ENCODE measurements around the gene KCNMA1. TPM values are rescaled to one million over a fixed set of nuclear protein-coding genes. Genes with fewer than 3 reads are reported as not detected.

The KCNMA1 gene
- total RNA-seq, 1 donor from 2014 or later: 0.51 TPM

GRCh38 chr10:77229704-77230103, 407.9 kb downstream of the KCNMA1 start:
- DNase-seq (ENCODE audit: low read depth in 2 of 2): no peak

- DNase-seq (ENCODE audit: low read depth in 2 of 2): no peak
These were observed 409.0 kb downstream of the KCNMA1 start for GRCh38 chr10:77228559-77228958.

DNA sequence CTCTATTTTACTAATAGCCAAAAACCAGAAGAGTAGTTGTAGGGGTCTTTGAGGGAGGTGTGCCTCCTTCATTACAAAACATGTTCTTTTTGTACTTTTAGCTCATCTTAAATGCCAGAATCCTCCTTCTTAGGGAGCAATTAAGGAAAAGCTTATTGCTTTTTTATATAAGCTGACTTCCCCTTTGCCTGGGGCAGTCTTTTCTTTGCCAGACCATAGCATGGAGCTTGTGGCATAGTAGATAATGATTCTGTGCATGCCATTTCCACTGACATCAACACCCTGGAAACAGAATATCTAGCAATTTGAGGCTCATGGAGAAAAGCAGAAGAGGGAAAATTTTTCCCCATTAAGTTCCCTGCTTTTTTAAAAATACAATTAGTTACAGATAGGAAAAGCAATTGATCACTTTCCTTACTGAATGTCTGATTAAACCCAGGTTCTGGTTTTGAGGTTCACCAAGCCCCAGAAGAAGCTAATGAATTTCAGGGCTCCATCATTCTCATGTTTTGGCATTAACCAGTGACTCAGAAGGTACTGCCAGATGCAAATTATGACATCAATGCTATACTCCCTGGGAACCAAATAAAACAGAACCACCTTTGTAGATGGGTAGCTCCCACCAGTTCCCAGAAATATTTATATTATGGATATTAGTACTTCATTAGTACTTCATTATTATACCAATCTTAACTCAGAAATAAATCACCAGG, 410.6 kb downstream of the KCNMA1 start:
- DNase-seq (ENCODE audit: low read depth in 2 of 2): no peak

- DNase-seq (ENCODE audit: low read depth in 2 of 2): no peak
These were observed 411.2 kb downstream of the KCNMA1 start for GRCh38 chr10:77226452-77226851.

GRCh38 chr10:77226020-77226419, 411.6 kb downstream of the KCNMA1 start:
- no peak for DNase-seq (ENCODE audit: low read depth in 2 of 2)

DNA sequence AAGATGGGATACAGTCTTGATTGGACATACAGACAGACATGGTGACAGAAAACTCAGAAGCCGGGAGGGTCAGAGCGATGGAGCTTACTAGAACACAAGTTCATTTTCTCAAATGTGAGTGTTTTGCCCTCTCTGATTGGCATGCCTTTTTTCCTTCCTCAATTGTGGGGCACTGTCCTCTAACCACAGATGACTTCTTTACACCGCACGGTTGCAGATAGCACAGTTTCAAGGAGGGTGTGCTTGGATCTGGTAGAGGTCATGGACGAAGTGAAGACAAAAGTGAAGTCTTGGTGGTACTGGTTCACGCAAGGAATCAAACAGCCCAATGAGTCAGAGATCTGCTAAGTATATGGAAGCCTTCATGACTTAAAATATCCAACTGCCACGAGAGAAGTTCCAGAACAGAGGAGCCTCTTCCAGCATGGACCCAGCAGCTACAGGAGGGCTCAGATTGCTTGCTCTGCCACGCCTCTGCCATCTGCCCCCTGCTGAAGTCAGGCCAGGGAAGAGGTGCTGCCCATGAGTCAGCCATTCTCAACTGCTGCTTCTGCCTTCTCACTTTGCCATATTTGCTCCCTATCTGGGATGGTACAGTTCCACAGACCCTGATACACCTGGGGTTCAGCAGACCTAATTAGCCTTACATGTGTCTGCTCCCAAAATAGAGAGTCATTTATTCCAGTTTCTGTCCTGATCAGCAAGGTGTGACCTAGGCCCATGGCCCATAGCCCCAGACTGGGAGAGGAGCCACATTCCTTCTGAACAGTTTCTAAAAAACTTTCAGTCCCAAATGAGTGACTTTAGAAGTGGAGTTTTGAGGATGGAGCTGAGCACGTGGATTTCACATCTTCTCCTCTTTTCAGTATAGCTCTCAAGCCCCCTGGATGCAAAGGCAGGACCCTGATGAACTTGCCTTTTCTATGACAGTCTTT, 413.8 kb downstream of the KCNMA1 start:
- no peak for DNase-seq (ENCODE audit: low read depth in 2 of 2)

DNA sequence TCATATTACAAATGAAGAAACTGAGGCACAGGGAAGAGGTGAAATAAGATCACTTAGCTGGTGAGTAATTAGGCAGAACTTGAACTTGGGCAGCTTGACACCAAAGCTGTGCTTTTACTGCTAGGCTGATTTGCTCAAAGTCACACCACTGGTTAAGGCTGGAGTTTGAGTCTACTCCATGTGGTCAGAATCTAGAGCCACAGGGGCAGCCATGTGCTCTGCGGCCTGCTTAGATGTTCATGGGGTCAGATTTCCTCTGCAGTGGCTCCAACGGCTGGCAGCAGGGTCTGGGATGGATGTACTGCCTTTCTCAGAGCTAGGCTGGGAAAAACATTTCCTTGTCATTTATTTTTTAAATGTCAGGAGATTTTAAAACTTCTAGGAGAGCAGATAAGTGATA, 417.5 kb downstream of the KCNMA1 start:
- DNase-seq (ENCODE audit: low read depth in 2 of 2): no peak

- DNase-seq (ENCODE audit: low read depth in 2 of 2): no peak
These were observed 418.6 kb downstream of the KCNMA1 start for GRCh38 chr10:77219046-77219445.

DNA sequence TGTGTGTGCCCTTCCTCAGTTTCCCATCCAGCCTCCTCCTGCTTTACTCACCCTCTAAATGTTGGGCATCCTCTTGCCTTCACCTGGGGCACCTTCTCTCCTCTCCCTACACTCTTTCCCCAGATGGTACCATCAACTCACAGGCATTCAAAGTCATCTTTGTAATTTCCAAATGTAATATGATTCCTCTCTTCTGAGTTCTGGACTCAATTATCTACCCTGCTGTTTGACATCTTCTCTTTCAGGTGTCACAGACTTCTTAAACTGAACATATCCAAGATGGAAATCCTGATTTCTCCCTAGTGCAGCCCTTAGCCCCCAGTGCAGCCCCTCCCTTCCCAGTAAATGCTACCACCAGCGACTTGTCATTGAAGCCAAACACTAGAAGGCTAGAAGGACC, 422.8 kb downstream of the KCNMA1 start:
- no peak for DNase-seq (ENCODE audit: low read depth in 2 of 2)

DNA sequence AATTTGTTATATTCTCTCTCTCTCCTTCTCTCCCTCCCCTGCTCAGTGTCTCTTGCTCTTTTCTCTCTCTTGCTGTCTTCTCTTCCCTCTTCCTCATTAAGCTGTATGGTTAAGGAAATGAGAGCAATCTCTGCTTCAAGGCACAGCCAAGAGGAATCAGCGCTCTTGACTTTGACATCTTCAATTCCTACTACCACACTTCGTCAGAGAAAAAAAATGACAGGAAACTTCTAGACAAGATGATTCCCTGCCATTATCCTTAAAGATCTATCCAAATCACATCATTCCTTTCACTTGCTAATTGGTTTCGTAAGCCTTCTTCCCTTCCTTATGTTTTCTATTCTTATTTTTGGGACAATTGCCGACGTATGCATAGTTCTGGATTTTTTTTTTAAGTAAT, 425.0 kb downstream of the KCNMA1 start:
- DNase-seq (ENCODE audit: low read depth in 2 of 2): no peak

DNA sequence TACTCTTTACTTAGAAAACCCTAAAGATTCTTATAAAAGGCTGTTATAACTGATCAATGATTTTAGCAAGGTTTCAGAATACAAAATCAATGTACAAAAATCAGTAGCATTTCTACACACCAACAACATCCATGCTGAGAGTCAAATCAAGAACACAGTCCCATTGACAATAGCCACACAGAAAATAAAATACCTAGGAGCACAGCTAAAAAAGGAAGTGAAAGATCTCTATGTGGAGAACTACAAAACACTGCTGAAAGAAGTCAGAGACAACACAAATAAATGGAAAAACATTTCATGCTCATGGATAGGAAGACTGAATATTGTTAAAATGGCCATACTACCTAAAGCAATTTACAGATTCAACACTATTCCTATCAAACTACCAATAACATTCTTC, 427.0 kb downstream of the KCNMA1 start:
- DNase-seq (ENCODE audit: low read depth in 2 of 2): no peak

DNA sequence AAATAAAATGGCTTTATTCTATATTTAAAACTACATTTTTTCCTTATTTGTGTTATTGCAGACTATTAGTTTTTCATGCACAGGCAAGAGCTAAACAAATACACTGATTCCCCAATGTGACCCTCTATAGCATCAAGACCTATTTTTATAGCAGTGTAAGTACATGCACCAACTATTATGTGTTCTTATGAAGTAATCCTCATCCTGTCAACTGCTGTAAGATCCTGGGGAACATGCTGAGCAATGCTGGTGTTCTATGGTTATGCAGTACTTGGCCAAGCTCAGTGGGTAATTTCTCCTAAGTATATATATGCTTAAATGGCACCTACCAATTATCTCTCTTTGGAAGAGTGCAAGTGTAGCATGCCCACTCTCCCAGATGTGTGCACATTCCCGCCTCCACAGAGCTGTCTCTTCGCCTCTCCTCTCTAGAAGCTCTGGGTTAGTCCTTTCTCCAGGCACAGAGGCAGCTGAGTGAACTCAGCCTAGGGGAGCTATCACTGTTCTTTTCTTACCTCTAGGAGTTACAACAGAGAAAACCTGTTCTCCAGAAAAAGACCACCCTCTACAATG, 428.8 kb downstream of the KCNMA1 start:
- no peak for DNase-seq (ENCODE audit: low read depth in 2 of 2)

GRCh38 chr10:77207828-77208185, 429.8 kb downstream of the KCNMA1 start:
- DNase-seq (ENCODE audit: low read depth in 2 of 2): no peak

DNA sequence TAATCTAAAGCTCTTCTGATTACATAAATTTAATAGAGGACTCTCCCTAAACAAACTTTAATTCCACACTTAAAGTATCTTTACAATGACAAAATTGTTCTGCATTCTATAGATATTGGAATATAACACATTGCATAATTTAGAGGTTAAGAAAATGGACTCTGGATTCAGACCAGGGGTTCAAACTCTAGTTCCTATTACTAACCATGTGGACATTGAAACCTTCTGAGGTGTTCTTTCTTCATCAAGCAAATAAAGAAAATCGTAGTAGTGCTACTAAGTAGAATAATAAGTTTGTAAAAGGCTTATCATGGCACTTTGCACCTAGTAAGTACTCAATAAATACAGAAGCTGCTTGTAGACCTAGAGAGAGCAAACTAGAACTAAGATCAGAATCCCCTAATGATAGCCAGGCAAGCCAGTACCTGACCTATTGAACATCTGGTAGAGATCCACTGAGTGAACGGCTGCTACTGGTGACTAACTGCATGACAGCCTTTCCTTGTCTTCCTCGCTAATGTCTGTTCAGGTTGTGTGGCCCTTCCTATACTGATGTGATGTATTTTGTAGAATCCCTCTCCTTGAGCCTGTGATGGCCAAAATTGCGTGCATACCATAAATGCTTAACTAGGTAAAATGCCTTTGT, 430.3 kb downstream of the KCNMA1 start:
- no peak for DNase-seq (ENCODE audit: low read depth in 2 of 2)

DNA sequence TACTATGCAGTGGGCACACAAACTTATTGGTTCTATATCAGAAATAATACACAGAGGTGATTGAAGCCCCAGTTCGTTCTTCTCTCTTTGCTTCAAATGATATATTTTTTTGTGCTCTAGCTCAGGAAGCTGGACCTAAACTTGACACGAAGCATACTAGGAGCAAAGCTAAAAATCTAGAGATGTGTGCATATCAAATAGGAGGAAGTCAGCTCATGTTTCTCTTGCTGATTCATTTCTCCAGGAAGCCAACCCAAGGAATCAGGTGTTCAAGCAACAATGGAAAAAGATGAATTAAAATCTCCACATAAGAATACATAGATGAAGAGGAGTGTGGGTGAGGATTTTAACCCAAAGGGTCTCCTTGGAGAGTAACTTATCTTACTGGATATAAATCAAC, 432.5 kb downstream of the KCNMA1 start:
- DNase-seq (ENCODE audit: low read depth in 2 of 2): peak in 1 of 2 donors; percentile 20

- DNase-seq (ENCODE audit: low read depth in 2 of 2): no peak
These were observed 433.4 kb downstream of the KCNMA1 start for GRCh38 chr10:77204171-77204570.

GRCh38 chr10:77202857-77203256, 434.8 kb downstream of the KCNMA1 start:
- DNase-seq (ENCODE audit: low read depth in 2 of 2): no peak

GRCh38 chr10:77201135-77202106, 436.2 kb downstream of the KCNMA1 start:
- DNase-seq (ENCODE audit: low read depth in 2 of 2): no peak

DNA sequence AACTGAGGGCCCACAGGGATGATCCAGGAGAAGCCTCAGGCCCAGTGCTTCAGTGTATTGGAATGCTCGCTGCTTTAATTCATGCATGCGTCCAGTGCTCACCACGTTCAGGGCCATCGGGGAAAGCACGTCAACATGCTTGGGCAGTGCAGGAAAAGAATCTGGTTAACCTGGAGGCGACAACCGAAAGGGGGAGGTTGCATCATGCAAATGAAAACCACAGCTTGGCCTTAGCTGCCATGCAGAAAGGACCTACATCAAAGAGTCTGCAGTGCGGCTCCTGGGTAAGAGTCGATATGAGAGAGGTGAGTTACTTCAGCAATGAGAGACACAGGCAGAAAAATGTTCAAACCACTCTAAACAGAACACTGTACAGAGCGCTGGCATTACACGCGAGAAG, 440.1 kb downstream of the KCNMA1 start:
- DNase-seq (ENCODE audit: low read depth in 2 of 2): no peak

DNA sequence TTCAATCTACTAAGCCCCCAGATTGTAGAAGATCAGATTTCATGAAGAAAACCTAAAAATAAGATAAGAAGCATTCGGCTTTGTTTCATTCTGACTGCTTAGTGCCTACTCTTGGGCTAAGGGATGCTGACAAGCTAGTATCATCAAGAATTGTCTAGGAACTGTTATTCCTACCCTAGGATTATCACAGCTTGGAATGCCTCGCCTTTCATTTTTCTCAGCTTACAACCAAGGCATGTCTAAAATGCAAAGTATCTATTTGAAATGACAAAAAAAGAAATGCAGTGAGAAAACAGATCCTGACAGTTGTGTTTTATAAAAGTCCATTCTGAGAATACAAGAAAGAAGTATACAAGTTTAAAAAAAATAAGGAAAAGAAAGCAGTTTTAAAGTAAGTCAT, 441.0 kb downstream of the KCNMA1 start:
- no peak for DNase-seq (ENCODE audit: low read depth in 2 of 2)

DNA sequence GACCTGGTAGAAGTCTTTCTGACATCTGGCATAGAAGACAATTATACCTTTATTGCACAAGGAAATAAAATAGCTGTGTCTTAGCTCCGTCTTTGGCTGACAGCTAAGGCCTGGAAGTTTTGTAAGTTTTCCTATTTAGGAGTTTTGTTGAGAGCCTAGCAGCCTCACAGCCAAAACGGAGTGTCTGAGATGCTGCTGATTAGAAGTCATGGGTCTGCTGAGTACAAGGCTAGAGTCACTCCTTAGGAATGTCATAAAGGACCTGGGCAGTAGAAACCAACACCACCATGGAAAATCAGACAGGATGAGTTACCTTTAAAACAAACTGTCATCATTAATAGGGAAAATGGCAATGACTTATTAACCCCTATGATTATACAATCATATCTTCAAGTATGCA, 442.5 kb downstream of the KCNMA1 start:
- DNase-seq (ENCODE audit: low read depth in 2 of 2): peak in 1 of 2 donors; percentile 24

Data from dermis microvascular lymphatic vessel endothelial cell (primary cell).